HG03159 (cell line): ENCODE measurements around the gene SUPV3L1.

ENCODE experiments used
- ATAC-seq: cut with Tn5 transposase; IDR thresholded peaks from one replicate; pipeline ENCODE4 v1.9.1; 2021; ENCODE audit warnings: mild to moderate bottlenecking, moderate library complexity; ENCODE audit not compliant: unreplicated experiment

Gene SUPV3L1

GRCh38 chr10:69254877-69255276, 74.8 kb downstream of the SUPV3L1 start:
- no peak for ATAC-seq
